Endothelial cell of umbilical vein (primary cell): ENCODE data around the gene CDC42BPB. TPM values are rescaled to one million over a fixed set of nuclear protein-coding genes. Genes with fewer than 3 reads are reported as not detected.

Experiments used
- BruUV-seq: library from RNA; stranded (reverse); fragments of 400-500 nt; replicated peaks from 2 replicates; lab custom pipeline; 2021; lab: Mats Ljungman, UMichigan
- CTCF ChIA-PET: fragments of 300-600, 350-600 bp; sonication (Branson Sonifier 250); formaldehyde crosslinking; loops from one replicate; lab custom pipeline; 2021; ENCODE audit warnings: antibody characterized with exemption, inconsistent platforms; lab: Charles Lee
- POLR2A ChIA-PET: fragments of 300-600, 350-600 bp; sonication (Branson Sonifier 250); formaldehyde crosslinking; loops from one replicate; lab custom pipeline; 2021; ENCODE audit warnings: antibody characterized with exemption, inconsistent platforms; lab: Charles Lee
- DNase-seq: peaks from one replicate; pipeline ENCODE4 v3.0.0-alpha.2; 2011; ENCODE audit warnings: low read depth, low spot score
- FAIRE-seq: peaks from 2 replicates; lab custom pipeline; 2011; peaks lifted over from hg19 to GRCh38; lab: Jason Lieb, UNC
- H2AFZ ChIP-seq: 2 replicates; pipeline ENCODE4 v1.6.0; 2012; ENCODE audit warnings: low read depth, low read length, control low read depth, inconsistent platforms
- H3K27ac ChIP-seq: 2 replicates; pipeline ENCODE4 v1.5.1; 2011; ENCODE audit warnings: low read depth, mild to moderate bottlenecking, control low read depth, low read length, moderate library complexity; ENCODE audit not compliant: insufficient read depth
- H3K27me3 ChIP-seq, 2 experiments: 2 replicates each; pipeline versions ENCODE4 v1.6.0 to v1.6.1; 2011; ENCODE audit warnings: low read length in 2 of 2, mixed read lengths in 1 of 2; ENCODE audit not compliant: control insufficient read depth in 2 of 2, insufficient read depth in 2 of 2
- H3K36me3 ChIP-seq, 2 experiments: 2 replicates in 1 of 2; 3 replicates in 1 of 2; pipeline ENCODE4 v1.5.1; 2011; ENCODE audit warnings: low read length in 2 of 2, mild to moderate bottlenecking in 1 of 2, moderate library complexity in 1 of 2; ENCODE audit not compliant: control insufficient read depth in 2 of 2, insufficient read depth in 2 of 2; ENCODE audit errors: extremely low read depth in 1 of 2
- H3K4me1 ChIP-seq: 3 replicates; pipeline ENCODE4 v1.5.1; 2011; ENCODE audit warnings: mild to moderate bottlenecking, low read length; ENCODE audit not compliant: control insufficient read depth, insufficient read depth; ENCODE audit errors: extremely low read depth
- H3K4me2 ChIP-seq: 2 replicates; pipeline ENCODE4 v1.6.1; 2011; ENCODE audit warnings: low read length, control low read depth, mixed read lengths; ENCODE audit not compliant: insufficient read depth
- H3K4me3 ChIP-seq, 3 experiments: fragments of 200-600 bp in 1 of 3; sonication (generic), shearing (Covaris generic) in 1 of 3; replicated peaks in 1 of 3; 2 replicates each; pipeline ENCODE4 v1.5.1; 2011 to 2016; ENCODE audit warnings: control low read depth in 3 of 3, low read length in 3 of 3, mild to moderate bottlenecking in 2 of 3, inconsistent platforms in 1 of 3, low read depth in 1 of 3, moderate library complexity in 1 of 3; ENCODE audit not compliant: insufficient read depth in 1 of 3
- H3K79me2 ChIP-seq: 2 replicates; pipeline ENCODE4 v1.6.0; 2012; ENCODE audit warnings: low read length, inconsistent platforms; ENCODE audit not compliant: control insufficient read depth, insufficient read depth
- H3K9ac ChIP-seq: replicated peaks from 2 replicates; pipeline ENCODE3; 2011; ENCODE audit warnings: low read length, control low read depth; ENCODE audit not compliant: insufficient read depth; ENCODE audit errors: extremely low read depth
- H3K9me1 ChIP-seq: replicated peaks from 3 replicates; pipeline ENCODE4 v1.6.0; 2011; ENCODE audit warnings: mild to moderate bottlenecking, low read length; ENCODE audit not compliant: control insufficient read depth, insufficient read depth; ENCODE audit errors: extremely low read depth
- H3K9me3 ChIP-seq: replicated peaks from 2 replicates; pipeline ENCODE4 v1.5.1; 2012; ENCODE audit warnings: low read length, inconsistent platforms; ENCODE audit not compliant: control insufficient read depth, insufficient read depth
- H4K20me1 ChIP-seq: replicated peaks from 2 replicates; pipeline ENCODE3; 2011; ENCODE audit warnings: mild to moderate bottlenecking, low read length; ENCODE audit not compliant: control insufficient read depth, insufficient read depth; ENCODE audit errors: extremely low read depth
- CTCF ChIP-seq, 2 donors: IDR thresholded peaks; 1 replicate in 1 of 2; 2 replicates in 1 of 2; pipeline ENCODE4 v1.5.1; 2011; ENCODE audit warnings: low read length in 2 of 2, mild to moderate bottlenecking in 2 of 2, moderate library complexity in 2 of 2, control low read depth in 1 of 2, inconsistent platforms in 1 of 2, low read depth in 1 of 2; ENCODE audit not compliant: insufficient read depth in 1 of 2; ENCODE audit errors: extremely low read depth in 1 of 2
- EZH2 ChIP-seq: IDR thresholded peaks from 2 replicates; pipeline ENCODE4 v1.6.1; 2012; ENCODE audit warnings: borderline replicate concordance, low read depth, mild to moderate bottlenecking, moderate library complexity, low read length, inconsistent platforms; ENCODE audit not compliant: severe bottlenecking
- FOS ChIP-seq: IDR thresholded peaks from 2 replicates; pipeline ENCODE4 v1.6.1; 2011; ENCODE audit warnings: mild to moderate bottlenecking, low read length, moderate library complexity, borderline replicate concordance; ENCODE audit not compliant: insufficient read depth
- GATA2 ChIP-seq: IDR thresholded peaks from 2 replicates; pipeline ENCODE4 v1.7.0; 2011; ENCODE audit warnings: low read depth, mild to moderate bottlenecking, moderate library complexity, mixed read lengths, low read length; ENCODE audit not compliant: insufficient read length, insufficient read depth
- JUN ChIP-seq: IDR thresholded peaks from 2 replicates; pipeline ENCODE4 v1.6.1; 2011; ENCODE audit warnings: borderline replicate concordance, low read depth; ENCODE audit not compliant: insufficient read length, insufficient read depth
- MAX ChIP-seq: IDR thresholded peaks from 2 replicates; pipeline ENCODE4 v1.6.1; 2011; ENCODE audit not compliant: insufficient read depth, insufficient read length
- MYC ChIP-seq: IDR thresholded peaks from one replicate; pipeline ENCODE4 v1.6.1; 2011; ENCODE audit warnings: mild to moderate bottlenecking, low read depth, low read length
- POLR2A ChIP-seq: IDR thresholded peaks from 2 replicates; pipeline ENCODE4 v1.6.1; 2012; ENCODE audit warnings: low read depth, mild to moderate bottlenecking, control low read depth, low read length
- POLR2AphosphoS5 ChIP-seq: IDR thresholded peaks from 2 replicates; pipeline ENCODE4 v1.6.1; 2012; ENCODE audit warnings: low read depth, mild to moderate bottlenecking, control low read depth, low read length, moderate library complexity; ENCODE audit not compliant: insufficient read depth
- dilution Hi-C: fragments of 300-500 bp; cut with MboI; formaldehyde crosslinking; loops from one replicate; pipeline ENCODE4 v1.15.0; 2019; ENCODE audit warnings: low sequenced_read_pairs; ENCODE audit not compliant: extremely low pct_ligation_motif_present
- intact Hi-C: fragments of 100-400 bp; cut with micrococcal nuclease; formaldehyde crosslinking; loops from one replicate; pipeline ENCODE4 v1.10.0; 2022
- polyA plus RNA-seq, 4 experiments: library from polyadenylated mRNA; depleted of rRNA in 3 of 4; stranded (reverse) in 3 of 4; unstranded in 1 of 4; fragments of >200 nt; gene quantifications; 2 replicates each; pipeline versions ENCODE4 v1.2.1 to v1.2.3, GENCODE V29; 2011 to 2012; ENCODE audit warnings: missing spikeins in 1 of 4
- total RNA-seq: library from RNA; stranded (reverse); gene quantifications from 2 replicates; pipeline ENCODE4 v1.2.3, GENCODE V29; 2021

Gene CDC42BPB
- total and polyA plus RNA-seq, 2 donors (not counting 3 experiments of a cell fraction or from before 2014, with no cell fraction given), result 82.6 to 131 TPM

GRCh38 chr14:103055695-103056094 is 1.7 kb downstream of the CDC42BPB start:
- peak overlapping the region; percentile 84 for H3K9ac ChIP-seq
- TSS peak; percentile 48 for BruUV-seq
- peak; percentile 35 for FAIRE-seq

More at GRCh38 chr14:103055695-103056094, 1.7 kb downstream of the CDC42BPB start:
- CTCF ChIA-PET, result interaction anchor here (0.6 to 2.6 kb wide), 6 partner anchors 13 to 578 kb away, joined by 3 to 11 read pairs (median 4); no protein-coding TSS in a partner anchor
- DNase-seq, result peak; percentile 62
- peaks cover 58% of the 10 kb centered on the region for H3K79me2 ChIP-seq
- dilution Hi-C loops, result no loop called here
- H2AFZ ChIP-seq, result no peak overlapping the region
- H3K9me1 ChIP-seq, result no peaks in the 10 kb centered on the region
- intact Hi-C loops, result loop anchor here (1.0 to 5.0 kb wide), 5 partner anchors 11 to 83 kb away; no protein-coding TSS in a partner anchor
- peak overlapping the region; percentile 91 for H3K27ac ChIP-seq
- peaks cover 22% of the 10 kb centered on the region for H3K4me1 ChIP-seq
- H3K4me3 ChIP-seq, result peak overlapping the region; percentile 93 to 96 (median 95)
- H3K27me3 ChIP-seq, result no peaks in the 10 kb centered on the region
- H3K4me2 ChIP-seq, result peak overlapping the region; percentile 95
- H3K36me3 ChIP-seq, result no peaks in the 10 kb centered on the region
- H4K20me1 ChIP-seq, result peaks cover 8% of the 10 kb centered on the region
- TF ChIP-seq GATA2, result no peak
- no peak for TF ChIP-seq EZH2
- TF ChIP-seq CTCF (IDR thresholded peaks at IDR 0.05; ENCODE audit: extremely low read depth in 1 of 2, insufficient read depth in 1 of 2, low read depth in 1 of 2, low read length in 2 of 2), result no peak
- TF ChIP-seq POLR2A, result no peak
- no peak for TF ChIP-seq JUN
- no peak for TF ChIP-seq FOS
- no peak for TF ChIP-seq MYC
- no peak for TF ChIP-seq MAX
- no peak for TF ChIP-seq POLR2AphosphoS5
- POLR2A ChIA-PET, result interaction anchor here (0.7 kb wide), 2 partner anchors 30 to 75 kb away, joined by 3 to 4 read pairs; no protein-coding TSS in a partner anchor
- H3K9me3 ChIP-seq, result no peaks in the 10 kb centered on the region
